Measurements from ENCODE around the gene GTF3C6.

DNA sequence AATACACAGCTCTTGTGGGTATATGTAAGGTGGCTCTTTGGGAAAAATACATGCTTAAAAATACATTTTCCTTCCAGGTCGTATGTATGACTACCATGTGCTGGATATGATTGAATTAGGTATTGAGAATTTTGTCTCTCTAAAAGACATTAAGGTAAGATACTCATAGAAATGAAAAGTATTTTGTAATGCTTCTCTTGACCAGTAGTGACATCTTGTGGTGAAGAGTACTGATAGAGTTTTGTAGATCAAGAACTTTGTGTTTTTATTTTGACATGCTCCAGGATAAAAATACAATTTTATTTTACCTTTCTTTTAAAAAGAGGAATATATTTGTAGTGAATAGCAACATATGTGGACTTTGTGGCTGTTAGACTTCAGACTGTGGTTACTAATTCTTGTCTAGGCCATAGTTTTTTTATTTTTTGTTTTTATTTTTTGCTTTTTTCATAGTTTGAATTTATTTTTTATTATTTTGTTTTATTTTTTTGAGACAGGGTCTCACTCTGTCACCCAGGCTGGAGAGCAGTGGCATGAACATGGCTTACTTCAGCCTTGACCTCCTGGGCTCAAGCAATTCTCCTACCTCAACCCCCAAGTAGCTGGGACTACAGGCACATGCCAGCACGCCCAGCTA is 41.2 kb downstream of the GTF3C6 start:
- TF ChIP-seq GATA2 (IDR thresholded peaks at IDR 0.05; ENCODE audit: low read depth, low read length) (no peak), GATA3 (IDR thresholded peaks at IDR 0.05; ENCODE audit: low read depth, low read length) (no peak)
